Activated CD4-positive, alpha-beta T cell treated with anti-CD3 and anti-CD28 coated beads for 36 hours (primary cell): Measurements from ENCODE around the gene FLNA. TPM values are rescaled to one million over a fixed set of nuclear protein-coding genes. Genes with fewer than 3 reads are reported as not detected.

Experiments used
- ATAC-seq: fragments of 200-7000 bp; cut with Tn5 transposase; one replicate; pipeline ENCODE4 v1.10.0; 2021; ENCODE audit warnings: mild to moderate bottlenecking, moderate library complexity
- CTCF ChIA-PET: fragments of 350-600 bp; sonication (Branson Sonifier 250); formaldehyde crosslinking; loops from one replicate; lab custom pipeline; 2021; ENCODE audit warnings: antibody characterized with exemption; lab: Charles Lee
- POLR2A ChIA-PET: fragments of 350-600 bp; sonication (Branson Sonifier 250); formaldehyde crosslinking; loops from one replicate; lab custom pipeline; 2021; ENCODE audit warnings: antibody characterized with exemption, inconsistent platforms; lab: Charles Lee
- DNase-seq: peaks from one replicate; pipeline ENCODE4 v3.0.0-alpha.2; 2020
- H3K27ac Mint-ChIP-seq: one replicate; pipeline ENCODE4 v1.8.0; 2021; ENCODE audit warnings: mixed read lengths
- H3K27me3 Mint-ChIP-seq: one replicate; pipeline ENCODE4 v1.8.0; 2021; ENCODE audit warnings: mixed read lengths
- H3K36me3 Mint-ChIP-seq: one replicate; pipeline ENCODE4 v1.8.0; 2021; ENCODE audit warnings: low read depth, mixed read lengths
- H3K4me1 Mint-ChIP-seq: one replicate; pipeline ENCODE4 v1.8.0; 2021; ENCODE audit warnings: mixed read lengths
- H3K4me3 Mint-ChIP-seq: one replicate; pipeline ENCODE4 v1.8.0; 2021; ENCODE audit warnings: mild to moderate bottlenecking, moderate library complexity, mixed read lengths
- H3K9me3 Mint-ChIP-seq: one replicate; pipeline ENCODE4 v1.8.0; 2021; ENCODE audit warnings: low read depth, mixed read lengths
- intact Hi-C, 2 experiments: fragments of 100-400 bp; cut with DNase I in 1 of 2; cut with micrococcal nuclease in 1 of 2; formaldehyde crosslinking; loops; one replicate each; pipeline versions ENCODE4 v1.14.2 to v1.15.1; 2022 to 2024; cut with DNase I, micrococcal nuclease
- total RNA-seq, 2 experiments: library from RNA; stranded (reverse); gene quantifications; one replicate each; pipeline ENCODE4 v1.2.3, GENCODE V29; 2021

The FLNA gene
- total RNA-seq, 2 experiments from 2014 or later = 891 to 1,083 TPM

DNA sequence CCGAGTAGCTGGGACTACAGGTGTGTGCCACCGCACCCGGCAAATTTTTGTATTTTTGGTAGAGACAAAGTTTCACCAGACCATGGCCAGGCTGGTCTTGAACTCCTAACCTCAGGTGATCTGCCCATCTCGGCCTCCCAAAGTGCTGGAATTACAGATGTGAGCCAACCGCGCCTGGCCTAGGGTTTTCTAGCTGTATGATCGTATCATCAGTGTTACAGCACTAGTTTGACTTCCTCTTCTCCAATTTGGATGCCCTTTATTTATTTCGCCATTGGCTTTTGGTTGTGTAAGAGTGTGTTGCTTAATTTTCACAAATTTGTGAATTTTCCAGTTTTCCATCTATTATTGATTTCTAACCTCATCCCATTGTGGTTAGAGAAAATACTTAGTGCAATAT lies 73.6 kb downstream of the FLNA start:
- no peaks in the 10 kb centered on the region for H3K9me3 Mint-ChIP-seq
- no peaks in the 10 kb centered on the region for H3K4me1 Mint-ChIP-seq
- no peak overlapping the region for H3K27ac Mint-ChIP-seq
- POLR2A ChIA-PET = no interaction called here
- CTCF ChIA-PET = interaction anchor here (1.0 kb wide), 1 partner anchor 26 kb away, joined by 3 read pairs; no protein-coding TSS in a partner anchor
- intact Hi-C loops = no loop called here
- ATAC-seq (no peak), DNase-seq (no peak)
- no peaks in the 10 kb centered on the region for H3K27me3 Mint-ChIP-seq
- no peaks in the 10 kb centered on the region for H3K36me3 Mint-ChIP-seq
- H3K4me3 Mint-ChIP-seq = no peak overlapping the region

Other genes starting within 250 kb of the FLNA start
- gene OPN1LW, start 230.4 kb downstream of the FLNA start, total RNA-seq = not detected
- not detected for gene OPN1MW, start 192.0 kb downstream of the FLNA start, total RNA-seq
- not detected for gene OPN1MW2, start 154.9 kb downstream of the FLNA start, total RNA-seq
- not detected for gene OPN1MW3, start 117.1 kb downstream of the FLNA start, total RNA-seq
- gene TEX28, start 79.5 kb downstream of the FLNA start, total RNA-seq = not detected
- gene TKTL1, start 78.8 kb downstream of the FLNA start, total RNA-seq = under 1 TPM in 1 of 2 experiments, not detected in 1; 0.23 TPM
- 10 to 100 TPM; 75.9 to 89.4 TPM for gene EMD, start 4.7 kb upstream of the FLNA start, total RNA-seq
- 1,000 to 10,000 TPM; 1,286 to 2,705 TPM for gene RPL10, start 23.7 kb upstream of the FLNA start, total RNA-seq
- gene DNASE1L1, start 34.6 kb upstream of the FLNA start, total RNA-seq = 10 to 100 TPM; 12.6 to 13.4 TPM
- gene TAFAZZIN, start 36.9 kb upstream of the FLNA start, total RNA-seq = 10 to 100 TPM; 43.8 to 49.0 TPM
- gene ATP6AP1, start 54.0 kb upstream of the FLNA start, total RNA-seq = 10 to 100 TPM; 25.6 to 28.6 TPM
- gene GDI1, start 62.5 kb upstream of the FLNA start, total RNA-seq = 100 to 1,000 TPM; 100 to 117 TPM
- gene FAM50A, start 69.5 kb upstream of the FLNA start, total RNA-seq = 10 to 100 TPM; 40.9 to 50.0 TPM
- gene PLXNA3, start 83.6 kb upstream of the FLNA start, total RNA-seq = 10 to 100 TPM; 23.2 to 25.3 TPM
- gene LAGE3, start 104.6 kb upstream of the FLNA start, total RNA-seq = 10 to 100 TPM; 34.7 to 43.0 TPM
- 10 to 100 TPM; 45.2 to 47.6 TPM for gene UBL4A, start 112.0 kb upstream of the FLNA start, total RNA-seq
- 10 to 100 TPM; 10.4 to 11.3 TPM for gene SLC10A3, start 116.0 kb upstream of the FLNA start, total RNA-seq
- 10 to 100 TPM; 27.6 to 30.5 TPM for gene FAM3A, start 141.6 kb upstream of the FLNA start, total RNA-seq
- gene G6PD, start 172.2 kb upstream of the FLNA start, total RNA-seq = 10 to 100 TPM; 63.1 to 72.5 TPM
- 10 to 100 TPM; 32.7 to 33.0 TPM for gene IKBKG, start 173.0 kb upstream of the FLNA start, total RNA-seq
- not detected for gene CTAG1A, start 210.5 kb upstream of the FLNA start, total RNA-seq
- not detected for gene CTAG1B, start 244.6 kb upstream of the FLNA start, total RNA-seq